WTC11 (cell line): ENCODE measurements around the gene SURF2.

Experiments used
- ATF6 ChIP-seq: sonication (generic); formaldehyde crosslinking; IDR thresholded peaks from 2 replicates; pipeline ENCODE4 v1.8.1; 2023; ENCODE audit warnings: mild to moderate bottlenecking, missing genetic modification reagents
- CREB1 ChIP-seq: sonication (generic); formaldehyde crosslinking; IDR thresholded peaks from 2 replicates; pipeline ENCODE4 v1.8.0; 2023; ENCODE audit warnings: mild to moderate bottlenecking, missing genetic modification reagents
- CTCF ChIP-seq: fragments of 200-600 bp; IDR thresholded peaks from 2 replicates; pipeline ENCODE4 v1.8.0; 2022; ENCODE audit warnings: antibody characterized with exemption
- PREB ChIP-seq: sonication (generic); formaldehyde crosslinking; IDR thresholded peaks from 2 replicates; pipeline ENCODE4 v1.8.1; 2022; ENCODE audit warnings: mild to moderate bottlenecking, missing genetic modification reagents, moderate library complexity, borderline replicate concordance
- SMAD4 ChIP-seq: sonication (generic); formaldehyde crosslinking; IDR thresholded peaks from 2 replicates; pipeline ENCODE4 v1.8.0; 2022; ENCODE audit warnings: mild to moderate bottlenecking, missing genetic modification reagents
- TP53 ChIP-seq: sonication (generic); formaldehyde crosslinking; IDR thresholded peaks from 2 replicates; pipeline ENCODE4 v1.8.1; 2023; ENCODE audit warnings: mild to moderate bottlenecking, missing genetic modification reagents
- TF ChIP-seq, protein P1 (sequence below): sonication (generic); formaldehyde crosslinking; IDR thresholded peaks from 2 replicates; pipeline ENCODE4 v1.8.1; 2023; ENCODE audit warnings: mild to moderate bottlenecking, moderate library complexity, missing genetic modification reagents

DNA sequence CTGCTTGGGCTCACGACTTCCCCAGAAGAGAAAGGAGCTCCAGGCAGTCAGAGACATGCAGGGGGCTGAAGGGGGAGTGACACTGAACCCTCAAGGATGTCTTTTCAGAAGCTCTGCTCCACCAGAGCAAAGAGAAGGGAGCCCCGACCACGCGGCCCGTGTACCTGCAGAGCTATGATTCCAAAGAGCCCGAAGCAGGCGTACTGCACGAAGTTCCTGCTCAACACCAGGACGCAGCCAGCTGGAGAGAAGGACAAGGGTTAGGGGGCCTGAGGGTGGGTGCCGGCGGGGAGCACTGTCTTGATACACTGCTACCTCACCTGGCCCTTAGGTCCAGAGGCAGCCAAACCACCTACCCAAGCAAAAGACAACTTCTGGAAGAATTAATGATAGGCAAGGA is 10.1 kb downstream of the SURF2 start:
- TF ChIP-seq PREB (CRISPR knock-in tag) (no peak), CTCF (no peak), ATF6 (no peak), SMAD4 (no peak), CREB1 (no peak), TP53 (no peak)
- TF ChIP-seq, protein P1, sequence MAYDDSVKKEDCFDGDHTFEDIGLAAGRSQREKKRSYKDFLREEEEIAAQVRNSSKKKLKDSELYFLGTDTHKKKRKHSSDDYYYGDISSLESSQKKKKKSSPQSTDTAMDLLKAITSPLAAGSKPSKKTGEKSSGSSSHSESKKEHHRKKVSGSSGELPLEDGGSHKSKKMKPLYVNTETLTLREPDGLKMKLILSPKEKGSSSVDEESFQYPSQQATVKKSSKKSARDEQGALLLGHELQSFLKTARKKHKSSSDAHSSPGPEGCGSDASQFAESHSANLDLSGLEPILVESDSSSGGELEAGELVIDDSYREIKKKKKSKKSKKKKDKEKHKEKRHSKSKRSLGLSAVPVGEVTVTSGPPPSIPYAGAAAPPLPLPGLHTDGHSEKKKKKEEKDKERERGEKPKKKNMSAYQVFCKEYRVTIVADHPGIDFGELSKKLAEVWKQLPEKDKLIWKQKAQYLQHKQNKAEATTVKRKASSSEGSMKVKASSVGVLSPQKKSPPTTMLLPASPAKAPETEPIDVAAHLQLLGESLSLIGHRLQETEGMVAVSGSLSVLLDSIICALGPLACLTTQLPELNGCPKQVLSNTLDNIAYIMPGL (CRISPR knock-in tag), result no peak
